Stimulated activated CD4-positive, alpha-beta T cell treated with anti-CD3 and anti-CD28 coated beads, Interleukin-1b, Interleukin-23, amount 100 ng/mL, for 48 hours (primary cell): ENCODE data around the gene CCDC110.
"Not testable (repeated sequence)": the region's sequence is repeated elsewhere in the genome, so short reads cannot be mapped to it uniquely, and the experiment has no call there.

Source experiments
- DNase-seq: peaks from one replicate; pipeline ENCODE4 v3.0.0-alpha.2; 2020

The CCDC110 gene

DNA sequence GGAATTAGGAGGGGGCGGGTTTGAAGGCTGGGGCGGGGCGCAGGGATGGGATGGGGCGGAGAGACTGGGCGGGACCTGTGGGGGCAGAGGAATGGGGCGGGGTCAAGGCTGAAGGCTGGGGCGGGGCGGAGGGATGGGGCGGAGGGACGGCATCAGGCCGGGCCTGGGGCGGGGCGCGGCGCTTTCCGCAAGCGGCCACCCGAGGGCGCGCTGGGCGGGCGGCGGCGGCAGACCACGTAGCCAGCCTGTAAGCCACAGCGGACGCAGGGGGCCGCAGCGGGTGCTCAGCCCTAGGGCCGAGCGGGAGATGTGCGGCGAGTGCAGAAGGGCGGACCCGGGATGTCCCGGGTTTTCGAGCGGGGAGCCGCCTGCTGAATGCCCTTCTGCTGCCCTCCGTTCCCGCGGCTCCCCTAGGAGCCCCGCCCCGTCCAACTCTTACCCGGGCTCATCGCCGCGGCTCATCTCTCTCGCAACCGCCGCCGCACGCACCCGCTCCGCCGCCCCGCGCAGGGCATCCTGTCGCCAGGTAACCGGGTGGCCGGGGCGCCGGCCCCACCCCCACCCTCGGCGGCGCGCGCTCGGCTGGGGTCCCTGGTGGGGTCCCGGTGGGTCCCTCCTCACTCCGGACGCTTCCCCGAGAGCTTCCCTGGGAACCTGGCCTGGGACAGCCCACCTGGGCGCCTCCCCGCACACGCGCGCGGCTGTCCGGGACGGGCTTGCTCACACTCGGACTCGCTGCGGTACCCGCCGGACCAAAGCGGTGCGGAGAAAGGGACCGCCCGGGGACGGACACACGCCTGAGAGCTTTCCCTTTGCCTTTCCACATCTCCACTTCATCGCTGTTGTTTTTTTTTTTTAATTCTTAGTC, at the start of gene CCDC110:
TSS of gene CCDC110 (minus strand) at position 499 of the 868 bp plus-strand sequence. CDS start at position 449, 50 bp downstream.
- DNase-seq = peak; percentile 90

- no peak for DNase-seq
Observed at GRCh38 chr4:185520119-185520518, 48.6 kb upstream of the CCDC110 start.

GRCh38 chr4:185518494-185518893, 47.0 kb upstream of the CCDC110 start:
- DNase-seq = no peak

GRCh38 chr4:185518069-185518468, 46.5 kb upstream of the CCDC110 start:
- DNase-seq = no peak

GRCh38 chr4:185515248-185515647, 43.7 kb upstream of the CCDC110 start:
- no peak for DNase-seq

DNA sequence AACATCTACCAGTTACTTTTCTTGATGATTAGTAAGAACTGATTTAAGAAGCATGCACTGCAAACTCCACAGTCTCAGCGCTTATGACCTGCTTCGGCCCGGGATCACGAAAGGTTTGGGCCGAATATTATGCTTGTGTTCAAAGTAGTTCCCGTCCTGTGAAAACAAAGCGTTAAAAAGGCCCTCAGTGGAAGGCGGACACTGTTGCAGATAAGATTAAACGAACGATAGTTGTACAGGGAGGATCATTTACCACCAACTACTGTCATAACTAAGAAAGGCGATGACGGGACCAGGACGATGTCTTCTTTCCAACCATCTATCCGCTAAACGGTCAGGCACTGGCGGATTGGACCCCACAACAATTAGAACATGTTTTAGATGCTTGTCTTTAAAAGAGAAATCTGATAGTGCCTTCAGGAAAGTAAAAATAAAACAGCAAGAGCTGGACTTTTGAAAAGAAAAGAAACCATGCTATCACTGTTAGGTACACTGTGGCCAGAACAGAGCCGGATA, 42.7 kb upstream of the CCDC110 start:
- DNase-seq = no peak

DNA sequence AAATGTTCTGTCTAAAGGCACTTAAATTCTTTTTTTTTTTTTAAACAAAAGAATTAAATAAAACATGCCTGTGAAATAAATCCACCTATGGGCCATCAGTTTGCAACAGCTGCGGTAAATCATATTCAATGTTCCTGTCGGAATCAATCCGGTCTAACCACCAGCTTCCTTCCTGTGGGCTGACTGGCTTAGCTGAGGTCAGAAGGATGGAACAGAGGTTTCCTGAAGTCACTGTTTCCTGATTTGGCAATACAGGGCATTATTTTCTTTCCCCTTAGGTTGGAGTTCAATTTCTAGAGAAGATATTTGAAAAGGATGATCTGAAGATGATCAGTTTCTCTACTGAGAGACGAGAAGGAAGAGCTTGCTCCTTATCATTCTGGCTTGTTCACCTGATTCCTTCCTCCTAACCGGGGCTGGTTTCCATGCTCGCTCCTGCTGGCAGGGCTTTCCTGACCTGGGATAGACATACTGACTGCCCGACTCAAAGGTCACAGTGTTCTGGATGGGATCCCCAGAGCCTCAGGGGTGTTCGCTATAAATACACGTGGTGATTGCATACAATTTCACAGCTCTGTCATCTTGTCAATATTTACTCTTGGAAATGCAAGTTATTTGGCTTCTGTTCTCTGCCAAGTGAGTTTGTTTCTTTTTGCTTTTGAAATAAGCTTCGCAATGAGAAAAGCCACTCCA, 42.1 kb upstream of the CCDC110 start:
- no peak for DNase-seq

- no peak for DNase-seq
Observed at GRCh38 chr4:185512516-185512915, 41.0 kb upstream of the CCDC110 start.

GRCh38 chr4:185511243-185511642, 39.7 kb upstream of the CCDC110 start:
- not testable (repeated sequence) for DNase-seq

DNA sequence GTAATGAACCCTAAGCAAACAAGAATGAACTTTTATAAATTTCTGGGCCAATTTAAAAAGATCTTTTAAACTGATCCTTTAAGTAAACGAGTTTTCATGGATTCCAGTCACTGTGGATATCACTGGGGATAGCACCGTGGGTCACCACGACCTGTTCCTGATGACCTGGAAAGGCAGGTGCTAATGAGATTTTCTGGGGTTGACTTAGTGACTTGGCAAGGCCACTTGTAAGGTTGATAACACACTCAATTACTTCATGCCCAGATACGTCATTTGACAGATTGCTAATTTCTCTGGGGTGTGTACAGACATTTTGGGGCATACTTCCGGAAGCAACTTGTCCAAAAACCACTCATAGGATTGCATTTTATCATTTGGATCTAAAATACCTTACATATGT, 39.3 kb upstream of the CCDC110 start:
- no peak for DNase-seq

DNA sequence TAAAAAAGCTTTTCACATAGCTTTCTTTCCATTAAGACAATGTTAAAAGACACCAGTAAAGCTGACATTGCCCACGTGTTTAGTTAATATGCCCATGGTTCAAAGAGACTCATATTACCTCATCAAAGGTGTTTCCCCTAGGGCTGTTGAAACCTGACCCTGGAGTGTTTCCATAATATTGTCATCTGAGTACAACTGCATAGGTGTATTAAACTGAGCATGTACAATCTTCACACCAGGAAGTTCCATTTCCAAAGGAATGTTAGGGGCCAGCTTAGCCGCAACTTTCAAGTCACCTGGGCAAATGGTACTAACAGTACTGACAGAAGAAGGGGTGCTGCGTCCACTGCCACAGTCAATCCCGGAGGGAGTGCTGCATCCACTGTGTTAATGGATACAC, 36.6 kb upstream of the CCDC110 start:
- no peak for DNase-seq

- DNase-seq = no peak
Observed at GRCh38 chr4:185506422-185506821, 34.9 kb upstream of the CCDC110 start.

DNA sequence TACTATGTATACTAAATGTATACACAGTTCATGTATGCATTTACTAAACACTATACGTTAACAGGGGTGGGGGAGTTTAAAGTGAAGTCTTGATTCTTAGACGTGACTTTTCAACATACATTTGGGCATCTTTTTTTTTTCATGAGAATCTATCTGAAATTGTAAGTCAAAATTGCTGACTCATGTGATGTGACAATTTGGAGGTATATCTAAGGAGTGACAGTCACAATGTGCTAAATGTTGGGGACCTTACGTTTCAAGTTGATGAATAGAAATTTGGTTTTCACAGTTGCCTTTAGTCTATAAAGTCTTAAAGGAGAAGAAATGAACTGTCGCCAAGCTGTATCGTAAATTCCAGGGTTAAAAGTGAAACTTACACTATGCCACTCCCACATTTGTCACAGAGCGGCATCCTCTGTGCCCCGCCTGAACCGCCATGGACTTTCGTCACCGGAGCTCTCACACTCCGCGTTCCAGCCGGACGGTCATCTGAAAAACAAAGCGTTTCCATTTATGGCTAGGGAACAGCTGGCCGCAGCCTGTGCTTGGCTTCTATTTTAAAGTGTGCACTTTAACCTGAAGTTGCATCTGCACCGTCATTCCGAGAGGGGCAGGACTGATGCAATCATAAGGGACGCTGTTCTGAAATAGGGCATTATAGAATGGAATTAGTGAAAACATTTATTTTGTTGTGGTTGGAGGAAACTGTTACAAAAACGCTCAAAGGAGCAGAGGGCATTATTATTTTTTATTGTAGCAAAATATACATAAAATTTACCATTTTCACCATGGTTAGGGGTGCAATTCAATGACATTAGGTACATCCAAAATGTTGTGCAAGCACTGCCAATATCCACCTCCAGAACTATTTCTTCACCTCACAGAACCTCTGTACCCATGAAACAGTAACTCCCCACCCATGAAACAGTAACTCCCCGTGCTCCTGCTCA, 32.8 kb upstream of the CCDC110 start:
- no peak for DNase-seq

GRCh38 chr4:185502386-185502785, 30.9 kb upstream of the CCDC110 start:
- no peak for DNase-seq

DNA sequence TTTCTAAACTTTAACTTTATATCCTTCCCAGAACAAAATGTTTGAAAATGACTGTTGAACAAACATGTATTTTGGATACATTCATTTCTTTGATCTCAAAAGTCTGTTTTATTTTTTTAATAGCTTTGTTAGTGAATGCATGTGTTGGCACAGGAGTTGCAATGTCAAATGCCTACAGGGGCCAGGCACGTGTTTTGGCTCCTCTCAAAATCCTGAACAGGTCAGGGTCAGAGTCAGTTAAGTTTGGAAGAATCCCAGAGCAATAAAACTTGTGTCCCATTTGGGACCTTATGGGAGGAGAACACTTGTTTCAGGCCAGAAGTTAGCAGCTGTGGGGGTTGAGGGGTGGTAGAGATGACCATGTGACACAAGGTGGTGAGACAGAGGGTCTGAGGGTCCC, 29.0 kb upstream of the CCDC110 start:
- DNase-seq = no peak

- DNase-seq = no peak
Observed at GRCh38 chr4:185500035-185500434, 28.5 kb upstream of the CCDC110 start.

DNA sequence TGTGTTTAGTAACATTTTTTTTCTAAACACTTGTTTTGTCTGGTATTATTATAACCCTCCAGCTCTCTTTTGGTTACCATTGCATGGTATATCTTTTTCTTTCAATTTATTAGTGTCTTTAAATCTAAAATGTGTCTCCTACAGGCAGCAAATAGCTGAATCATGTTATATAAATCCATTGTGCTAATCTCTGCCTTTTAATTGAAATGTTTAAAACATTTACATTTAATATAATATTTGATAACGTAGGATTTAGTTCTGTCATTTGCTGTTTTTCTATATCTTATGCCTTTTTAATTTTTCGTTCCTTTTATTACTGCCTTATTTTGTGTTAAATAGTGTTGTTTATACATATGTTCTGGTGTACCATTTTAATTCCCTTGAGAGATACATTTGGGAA, 17.1 kb upstream of the CCDC110 start:
- DNase-seq = no peak

DNA sequence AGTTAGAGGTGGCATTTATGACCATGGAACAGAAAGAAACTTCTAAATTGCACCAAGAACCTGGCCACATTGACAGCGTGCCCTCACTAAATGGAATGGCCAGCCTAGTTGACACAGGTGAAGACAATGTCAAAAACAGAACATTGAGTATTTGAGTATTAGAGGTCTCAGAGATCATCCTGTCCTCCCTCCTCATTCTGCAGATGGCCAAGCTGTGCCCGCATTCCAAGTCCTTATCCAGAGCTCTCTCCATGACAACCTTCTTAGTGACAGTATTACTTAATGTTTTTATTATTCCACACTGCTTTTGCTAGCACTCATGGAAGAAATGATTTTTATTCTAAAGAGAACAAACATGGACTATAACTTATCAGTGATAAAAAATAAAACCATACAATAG, 9.9 kb upstream of the CCDC110 start:
- DNase-seq = no peak

DNA sequence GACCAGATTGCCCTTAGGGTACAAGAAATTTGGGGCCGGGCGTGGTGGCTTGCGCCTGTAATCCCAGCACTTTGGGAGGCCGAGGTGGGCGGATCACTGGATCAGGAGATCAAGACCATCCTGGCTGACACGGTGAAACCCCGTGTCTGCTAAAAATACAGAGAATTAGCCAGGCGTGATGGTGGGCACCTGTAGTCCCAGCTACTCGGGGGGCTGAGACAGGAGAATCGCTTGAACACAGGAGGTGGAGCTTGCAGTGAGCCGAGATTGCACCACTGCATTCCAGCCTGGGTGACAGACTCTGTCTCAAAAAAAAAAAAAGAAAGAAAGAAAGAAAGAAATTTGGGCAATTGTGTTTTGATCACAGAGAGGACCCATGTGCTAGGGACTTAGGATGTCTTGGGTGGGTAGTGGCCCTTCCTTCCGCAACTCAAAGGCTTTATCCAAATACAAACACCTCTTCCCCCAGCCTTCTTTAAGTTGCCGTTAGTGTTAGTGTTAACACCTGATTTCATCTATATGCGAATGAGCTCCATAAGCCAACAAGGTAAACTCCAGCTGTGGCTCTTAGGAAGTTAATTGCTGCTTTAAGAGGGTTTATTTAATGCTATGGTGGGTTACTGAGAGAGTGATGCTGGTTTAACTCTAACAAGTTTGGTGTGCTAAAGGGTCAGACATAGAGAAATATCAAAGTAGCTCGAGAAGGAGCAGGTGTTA, 8.6 kb upstream of the CCDC110 start:
- no peak for DNase-seq

GRCh38 chr4:185479507-185479971, 8.0 kb upstream of the CCDC110 start:
- DNase-seq = no peak

GRCh38 chr4:185473247-185473646, 1.7 kb upstream of the CCDC110 start:
- no peak for DNase-seq

DNA sequence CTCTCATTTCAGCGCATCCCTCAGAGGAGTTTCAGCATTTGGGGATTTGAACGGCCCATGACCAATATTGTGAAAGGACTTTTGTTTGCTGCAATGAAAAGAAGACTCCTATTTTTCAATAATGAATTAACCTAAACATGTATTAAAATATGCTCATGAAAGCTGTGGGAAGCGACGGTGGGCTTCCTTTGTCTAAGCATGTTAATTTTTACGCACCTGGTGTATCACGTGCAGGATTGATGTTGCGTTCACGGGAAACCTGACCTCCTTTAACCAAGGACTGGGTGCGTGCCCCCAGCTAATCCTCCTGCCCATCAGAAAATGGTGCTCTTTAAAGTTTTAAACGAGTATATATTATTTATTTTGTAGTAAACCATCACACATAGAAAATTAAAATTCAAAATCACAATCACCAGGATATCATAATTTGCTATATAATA, 590 bp upstream of the CCDC110 start:
- no peak for DNase-seq
